HepG2 (cell line): ENCODE results near the gene BLOC1S1. TPM values are rescaled to one million over a fixed set of nuclear protein-coding genes. Genes with fewer than 3 reads are reported as not detected.

Source experiments
- ARID2 ChIP-seq: sonication (generic); formaldehyde crosslinking; IDR thresholded peaks from 2 replicates; pipeline ENCODE4 v1.8.1; 2022; ENCODE audit warnings: mild to moderate bottlenecking, missing genetic modification reagents, borderline replicate concordance
- ATM ChIP-seq: fragments of 450-650 bp; IDR thresholded peaks from 2 replicates; pipeline ENCODE4 v1.7.1; 2017; ENCODE audit warnings: mild to moderate bottlenecking, borderline replicate concordance
- DMTF1 ChIP-seq: sonication (generic); formaldehyde crosslinking; IDR thresholded peaks from 2 replicates; pipeline ENCODE4 v1.4.0; 2020; ENCODE audit warnings: mild to moderate bottlenecking, missing genetic modification reagents
- ELF3 ChIP-seq: IDR thresholded peaks from 2 replicates; pipeline ENCODE4 v1.6.1; 2016; ENCODE audit warnings: missing genetic modification reagents, missing compliant biosample characterization
- HNF4A ChIP-seq: sonication (generic); formaldehyde crosslinking; IDR thresholded peaks from 2 replicates; pipeline ENCODE4 v1.4.0; 2020; ENCODE audit warnings: missing genetic modification reagents
- HOXA3 ChIP-seq: sonication (generic); formaldehyde crosslinking; IDR thresholded peaks from 2 replicates; pipeline ENCODE4 v1.5.0; 2020; ENCODE audit warnings: missing genetic modification reagents
- IRF2 ChIP-seq: IDR thresholded peaks from 2 replicates; pipeline ENCODE4 v1.6.1; 2018; ENCODE audit warnings: missing genetic modification reagents, missing compliant biosample characterization
- MAX ChIP-seq: IDR thresholded peaks from 2 replicates; pipeline ENCODE4 v1.6.1; 2012; ENCODE audit warnings: inconsistent platforms
- MYPOP ChIP-seq: sonication (generic); formaldehyde crosslinking; IDR thresholded peaks from 2 replicates; pipeline ENCODE4 v1.8.1; 2023; ENCODE audit warnings: mild to moderate bottlenecking, moderate library complexity, missing genetic modification reagents
- MZF1 ChIP-seq: sonication (generic); formaldehyde crosslinking; IDR thresholded peaks from 2 replicates; pipeline ENCODE4 v1.8.1; 2023; ENCODE audit warnings: mild to moderate bottlenecking, missing genetic modification reagents, borderline replicate concordance
- NKX3-1 ChIP-seq: sonication (generic); formaldehyde crosslinking; IDR thresholded peaks from 2 replicates; pipeline ENCODE4 v1.5.0; 2020; ENCODE audit warnings: missing genetic modification reagents
- PHF21A ChIP-seq: sonication (generic); formaldehyde crosslinking; IDR thresholded peaks from 2 replicates; pipeline ENCODE4 v1.5.0; 2020; ENCODE audit warnings: mild to moderate bottlenecking, missing genetic modification reagents
- PHF5A ChIP-seq: IDR thresholded peaks from one replicate; pipeline ENCODE4 v1.6.1; 2018; ENCODE audit warnings: low read depth, missing genetic modification reagents; ENCODE audit not compliant: unreplicated experiment
- RNF219 ChIP-seq: sonication (generic); formaldehyde crosslinking; IDR thresholded peaks from 2 replicates; pipeline ENCODE4 v1.5.0; 2020; ENCODE audit warnings: mild to moderate bottlenecking, missing genetic modification reagents
- SRSF9 ChIP-seq: fragments of 200-400 bp; formaldehyde crosslinking; IDR thresholded peaks from 2 replicates; pipeline ENCODE4 v1.6.1; 2018; ENCODE audit warnings: borderline replicate concordance, mild to moderate bottlenecking, low read depth, low read length; ENCODE audit not compliant: insufficient read depth, poor library complexity, severe bottlenecking
- TEAD2 ChIP-seq: sonication (generic); formaldehyde crosslinking; IDR thresholded peaks from 2 replicates; pipeline ENCODE4 v1.9.0; 2021; ENCODE audit warnings: missing genetic modification reagents
- ZBTB14 ChIP-seq: sonication (generic); formaldehyde crosslinking; IDR thresholded peaks from 2 replicates; pipeline ENCODE4 v1.4.0; 2020; ENCODE audit warnings: missing genetic modification reagents
- ZNF232 ChIP-seq: sonication (generic); formaldehyde crosslinking; IDR thresholded peaks from 2 replicates; pipeline ENCODE4 v1.4.0; 2020; ENCODE audit warnings: missing genetic modification reagents, borderline replicate concordance
- ZNF329 ChIP-seq: sonication (generic); formaldehyde crosslinking; IDR thresholded peaks from 2 replicates; pipeline ENCODE4 v1.9.0; 2021; ENCODE audit warnings: low read depth, mild to moderate bottlenecking, missing genetic modification reagents
- ZNF800 ChIP-seq: sonication (generic); formaldehyde crosslinking; IDR thresholded peaks from 2 replicates; pipeline ENCODE4 v1.4.0; 2020; ENCODE audit warnings: missing genetic modification reagents
- polyA plus RNA-seq, 8 experiments: library from polyadenylated mRNA; depleted of rRNA in 3 of 8; stranded (reverse) in 7 of 8; unstranded in 1 of 8; fragments of >200 nt; fragmentation: Illumina TruSeq in 4 of 8; extraction: Trizol in 4 of 8; gene quantifications; 2 replicates each; pipeline versions ENCODE4 v1.2.1 to v1.2.3, GENCODE V29; 2011 to 2016; ENCODE audit warnings: low read depth in 4 of 8, missing spikeins in 1 of 8, mixed read lengths in 1 of 8; ENCODE audit not compliant: insufficient read depth in 1 of 8
- total RNA-seq, 5 experiments: library from RNA; depleted of rRNA; stranded (reverse); fragments of >200 nt; fragmentation: Illumina TruSeq; extraction: Trizol; gene quantifications; 2 replicates each; pipeline ENCODE4 v1.2.3, GENCODE V29; 2016; ENCODE audit warnings: low read depth in 1 of 5

BLOC1S1 gene
- total and polyA plus RNA-seq, 2 of the 13 experiments (the other 11 are each of a cell fraction or from before 2014, with no cell fraction given) = 55.1 to 95.3 TPM

- TF ChIP-seq ZNF232 = no peak
- TF ChIP-seq MAX = peak; percentile 58
- peak; percentile 71; the same call in 1 of the 2 replicates for TF ChIP-seq HOXA3 (CRISPR knock-in tag)
- peak; percentile 96 for TF ChIP-seq PHF5A (CRISPR knock-in tag)
- no peak for TF ChIP-seq DMTF1
- TF ChIP-seq TEAD2 (CRISPR knock-in tag) = no peak
- TF ChIP-seq ZBTB14 (CRISPR knock-in tag) = no peak
- peak; percentile 44; the same call in 1 of the 2 replicates for TF ChIP-seq IRF2
- no peak for TF ChIP-seq ZNF329 (CRISPR knock-in tag)
- peak; percentile 78 for TF ChIP-seq ELF3 (CRISPR knock-in tag)
- no peak for TF ChIP-seq ATM
- TF ChIP-seq HNF4A = peak; percentile 96
- no peak for TF ChIP-seq NKX3-1
- TF ChIP-seq MZF1 (CRISPR knock-in tag) = no peak
- peak; percentile 95 for TF ChIP-seq PHF21A (CRISPR knock-in tag)
- TF ChIP-seq ARID2 = peak; percentile 44; the same call in 1 of the 2 replicates
- TF ChIP-seq RNF219 (CRISPR knock-in tag) = no peak
- TF ChIP-seq MYPOP (CRISPR knock-in tag) = peak; percentile 41; the same call in 1 of the 2 replicates
- 0 out of 2 replicates have a peak, but pooled peaks have one; percentile 33 for TF ChIP-seq ZNF800 (CRISPR knock-in tag)
- TF ChIP-seq SRSF9 = no peak
These were observed 34.4 kb upstream of the BLOC1S1 start (continued) for GRCh38 chr12:55681142-55682077.
